Eye (tissue), 1 donor: ENCODE data around the gene TES.
"Not testable (repeated sequence)": the region's sequence is repeated elsewhere in the genome, so short reads cannot be mapped to it uniquely, and the experiment has no call there.

Experiments
- DNase-seq: peaks from one replicate; pipeline ENCODE4 v3.0.0-alpha.2; 2015

The TES gene

GRCh38 chr7:116224492-116225098, 14.3 kb downstream of the TES start:
- DNase-seq = no peak

- no peak for DNase-seq
Observed at GRCh38 chr7:116225860-116226259, 15.5 kb downstream of the TES start.

- no peak for DNase-seq
Observed at GRCh38 chr7:116226664-116227063, 16.3 kb downstream of the TES start.

GRCh38 chr7:116227678-116228239, 17.4 kb downstream of the TES start:
- peak; percentile 76 for DNase-seq

- DNase-seq = peak; percentile 35
Observed at GRCh38 chr7:116228241-116228640, 17.9 kb downstream of the TES start.

GRCh38 chr7:116229366-116229765, 19.0 kb downstream of the TES start:
- no peak for DNase-seq

- no peak for DNase-seq
Observed at GRCh38 chr7:116230191-116231005, 20.1 kb downstream of the TES start.

- no peak for DNase-seq
Observed at GRCh38 chr7:116231543-116231942, 21.2 kb downstream of the TES start.

GRCh38 chr7:116231949-116232348, 21.6 kb downstream of the TES start:
- DNase-seq = no peak

GRCh38 chr7:116232350-116232749, 22.0 kb downstream of the TES start:
- DNase-seq = no peak

- no peak for DNase-seq
Observed at GRCh38 chr7:116232920-116233319, 22.6 kb downstream of the TES start.

GRCh38 chr7:116234517-116235200, 24.3 kb downstream of the TES start:
- no peak for DNase-seq

GRCh38 chr7:116235380-116235779, 25.0 kb downstream of the TES start:
- DNase-seq = no peak

- DNase-seq = peak; percentile 76
Observed at GRCh38 chr7:116236020-116236630, 25.8 kb downstream of the TES start.

- DNase-seq = no peak
Observed at GRCh38 chr7:116239020-116239419, 28.7 kb downstream of the TES start.

GRCh38 chr7:116239434-116239833, 29.1 kb downstream of the TES start:
- no peak for DNase-seq

- no peak for DNase-seq
Observed at GRCh38 chr7:116240024-116240668, 29.8 kb downstream of the TES start.

GRCh38 chr7:116241291-116241690, 31.0 kb downstream of the TES start:
- no peak for DNase-seq

GRCh38 chr7:116242178-116242577, 31.8 kb downstream of the TES start:
- no peak for DNase-seq

- DNase-seq = no peak
Observed at GRCh38 chr7:116242759-116243158, 32.4 kb downstream of the TES start.

- DNase-seq = not testable (repeated sequence)
Observed at GRCh38 chr7:116244803-116245202, 34.5 kb downstream of the TES start.

- DNase-seq = no peak
Observed at GRCh38 chr7:116246357-116246756, 36.0 kb downstream of the TES start.
